ENCODE results near the gene ACTA2.
"Not testable (repeated sequence)": the region's sequence is repeated elsewhere in the genome, so short reads cannot be mapped to it uniquely, and the experiment has no call there.

ACTA2 gene

GRCh38 chr10:88949051-88949450 lies 3.5 kb downstream of the ACTA2 start:
- DNase-seq = no peak

GRCh38 chr10:88946965-88947590 lies 5.5 kb downstream of the ACTA2 start:
- DNase-seq = no peak

- DNase-seq = no peak
These were observed 6.4 kb downstream of the ACTA2 start for GRCh38 chr10:88946200-88946599.

GRCh38 chr10:88944813-88945212 lies 7.8 kb downstream of the ACTA2 start:
- no peak for DNase-seq

GRCh38 chr10:88943778-88944177 lies 8.8 kb downstream of the ACTA2 start:
- no peak for DNase-seq

- DNase-seq = no peak
These were observed 11.5 kb downstream of the ACTA2 start for GRCh38 chr10:88941026-88941425.

- DNase-seq = no peak
These were observed 13.6 kb downstream of the ACTA2 start for GRCh38 chr10:88938938-88939337.

- no peak for DNase-seq
These were observed 14.5 kb downstream of the ACTA2 start for GRCh38 chr10:88938039-88938438.

- DNase-seq = no peak
These were observed 15.9 kb downstream of the ACTA2 start for GRCh38 chr10:88936656-88937055.

GRCh38 chr10:88934900-88935672 lies 17.5 kb downstream of the ACTA2 start:
- DNase-seq = peak; percentile 45

GRCh38 chr10:88933564-88933963 lies 19.0 kb downstream of the ACTA2 start:
- no peak for DNase-seq

GRCh38 chr10:88932539-88933256 lies 19.9 kb downstream of the ACTA2 start:
- DNase-seq = peak; percentile 56

- DNase-seq = not testable (repeated sequence)
These were observed 20.5 kb downstream of the ACTA2 start for GRCh38 chr10:88932029-88932428.

- no peak for DNase-seq
These were observed 21.0 kb downstream of the ACTA2 start for GRCh38 chr10:88931548-88931947.

- DNase-seq = no peak
These were observed 24.3 kb downstream of the ACTA2 start for GRCh38 chr10:88928254-88928653.

- no peak for DNase-seq
These were observed 25.2 kb downstream of the ACTA2 start for GRCh38 chr10:88927416-88927690.

- no peak for DNase-seq
These were observed 25.8 kb downstream of the ACTA2 start for GRCh38 chr10:88926566-88927415.

- DNase-seq = no peak
These were observed 29.1 kb downstream of the ACTA2 start for GRCh38 chr10:88923520-88923919.

- DNase-seq = no peak
These were observed 30.5 kb downstream of the ACTA2 start for GRCh38 chr10:88922041-88922440.

GRCh38 chr10:88920986-88921593 lies 31.5 kb downstream of the ACTA2 start:
- DNase-seq = no peak

- DNase-seq = no peak
These were observed 32.4 kb downstream of the ACTA2 start for GRCh38 chr10:88920198-88920597.

- no peak for DNase-seq
These were observed 33.5 kb downstream of the ACTA2 start for GRCh38 chr10:88919041-88919440.
